Fibroblast of lung (primary cell): ENCODE results near the gene FOXP2. TPM values are rescaled to one million over a fixed set of nuclear protein-coding genes. Genes with fewer than 3 reads are reported as not detected.
A peak's percentile ranks its signal among the peaks of the same experiment; 100 is the strongest.

Experiments
- DNase-seq, 2 donors: peaks; one replicate each; pipeline versions ENCODE4 v3.0.0 to v3.0.0-alpha.2; 2010; ENCODE audit warnings: low read depth in 2 of 2
- H2AFZ ChIP-seq: 2 replicates; pipeline ENCODE4 v1.5.1; 2012; ENCODE audit warnings: low read length, control low read depth, inconsistent platforms
- H3K27ac ChIP-seq: 2 replicates; pipeline ENCODE4 v1.5.1; 2011; ENCODE audit warnings: low read length, control low read depth; ENCODE audit not compliant: insufficient read depth
- H3K27me3 ChIP-seq: 2 replicates; pipeline ENCODE4 v1.5.1; 2011; ENCODE audit warnings: mild to moderate bottlenecking, low read length; ENCODE audit not compliant: control insufficient read depth, insufficient read depth
- H3K36me3 ChIP-seq: 2 replicates; pipeline ENCODE4 v1.5.1; 2011; ENCODE audit warnings: low read length; ENCODE audit not compliant: control insufficient read depth, insufficient read depth
- H3K4me1 ChIP-seq: 2 replicates; pipeline ENCODE4 v1.5.1; 2011; ENCODE audit warnings: low read length; ENCODE audit not compliant: control insufficient read depth, insufficient read depth; ENCODE audit errors: extremely low read depth
- H3K4me2 ChIP-seq: 2 replicates; pipeline ENCODE4 v1.5.1; 2011; ENCODE audit warnings: low read length, control low read depth; ENCODE audit not compliant: insufficient read depth; ENCODE audit errors: extremely low read depth
- H3K4me3 ChIP-seq, 4 experiments: fragments of 200-600 bp in 1 of 4; sonication (generic) in 1 of 4; replicated peaks in 1 of 4; 2 replicates each; pipeline ENCODE4 v1.5.1; 2011 to 2016; ENCODE audit warnings: low read length in 4 of 4, low read depth in 3 of 4, mild to moderate bottlenecking in 3 of 4, control low read depth in 2 of 4, inconsistent platforms in 1 of 4, mixed read lengths in 1 of 4; ENCODE audit not compliant: insufficient read depth in 1 of 4; ENCODE audit errors: control extremely low read depth in 1 of 4
- H3K79me2 ChIP-seq: 2 replicates; pipeline ENCODE4 v1.5.1; 2012; ENCODE audit warnings: mild to moderate bottlenecking, low read length, inconsistent platforms; ENCODE audit not compliant: control insufficient read depth, insufficient read depth
- H3K9ac ChIP-seq: 2 replicates; pipeline ENCODE4 v1.5.1; 2011; ENCODE audit warnings: mild to moderate bottlenecking, low read length, control low read depth; ENCODE audit not compliant: insufficient read depth
- H3K9me3 ChIP-seq: 2 replicates; pipeline ENCODE4 v1.5.1; 2012; ENCODE audit warnings: low read depth, low read length; ENCODE audit not compliant: control insufficient read depth, insufficient read depth
- H4K20me1 ChIP-seq: 2 replicates; pipeline ENCODE4 v1.5.1; 2011; ENCODE audit warnings: low read length; ENCODE audit not compliant: control insufficient read depth, insufficient read depth; ENCODE audit errors: extremely low read depth
- CTCF ChIP-seq, 2 donors: IDR thresholded peaks in 1 of 2; conservative IDR thresholded peaks in 1 of 2; 1 replicate in 1 of 2; 2 replicates in 1 of 2; pipeline ENCODE4 v1.5.1; 2011 to 2012; ENCODE audit warnings: low read length in 2 of 2, control low read depth in 1 of 2, inconsistent platforms in 1 of 2, low read depth in 1 of 2, mild to moderate bottlenecking in 1 of 2
- EZH2 ChIP-seq: IDR thresholded peaks from 2 replicates; pipeline ENCODE4 v1.5.1; 2012; ENCODE audit warnings: low read length, control low read depth, mild to moderate bottlenecking; ENCODE audit errors: missing control alignments
- polyA plus RNA-seq, 2 donors: library from polyadenylated mRNA; depleted of rRNA in 1 of 2; stranded (reverse) in 1 of 2; unstranded in 1 of 2; fragments of >200 nt; gene quantifications; 2 replicates each; pipeline ENCODE4 v1.2.1, GENCODE V29; 2011 to 2012; ENCODE audit warnings: missing spikeins in 1 of 2
- total RNA-seq: library from RNA; depleted of rRNA; stranded (reverse); fragments of >200 nt; gene quantifications from 2 replicates; pipeline ENCODE4 v1.2.1, GENCODE V29; 2014

The FOXP2 gene
- total and polyA plus RNA-seq, 2 donors (not counting 1 experiment from before 2014, with no cell fraction given): 2.8 to 8.4 TPM

- Histone ChIP-seq H3K4me3 (no peak overlapping the region), H3K4me2 (no peak overlapping the region), H2AFZ (no peak overlapping the region), H3K27me3 (no peaks in the 10 kb centered on the region), H3K4me1 (no peaks in the 10 kb centered on the region), H3K27ac (no peak overlapping the region), H3K9me3 (no peaks in the 10 kb centered on the region), H4K20me1 (no peaks in the 10 kb centered on the region), H3K79me2 (no peaks in the 10 kb centered on the region), H3K36me3 (no peaks in the 10 kb centered on the region), H3K9ac (no peak overlapping the region)
- TF ChIP-seq EZH2 (no peak), CTCF (conservative IDR thresholded peaks at IDR 0.05 in 1 of 2, IDR thresholded peaks at IDR 0.05 in 1 of 2; ENCODE audit: low read depth in 1 of 2, low read length in 2 of 2) (no peak)
- no peak for DNase-seq
Measured at GRCh38 chr7:114644455-114644854, 229.8 kb downstream of the FOXP2 start.

DNA sequence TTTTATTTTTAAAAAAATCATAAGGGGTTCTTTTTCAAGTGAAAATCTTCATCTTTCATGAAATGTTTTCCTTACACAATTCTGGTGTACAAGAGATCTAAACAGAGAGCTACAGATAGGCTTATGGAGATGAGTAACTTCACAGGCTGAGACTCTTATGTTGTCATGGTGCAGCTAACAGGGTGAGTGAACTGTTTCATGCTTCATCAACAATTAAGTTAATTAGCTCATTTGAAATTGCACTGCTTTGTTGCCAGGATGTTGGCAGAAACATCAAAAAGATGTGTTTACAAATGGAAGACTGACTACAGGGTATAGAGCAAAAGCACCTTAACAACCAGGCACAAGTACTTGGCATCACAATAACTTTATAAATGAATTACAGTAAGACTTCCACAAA lies 230.8 kb downstream of the FOXP2 start:
- DNase-seq: no peak
- Histone ChIP-seq H4K20me1 (no peaks in the 10 kb centered on the region), H3K79me2 (no peaks in the 10 kb centered on the region), H3K9me3 (no peaks in the 10 kb centered on the region), H3K27ac (no peak overlapping the region), H3K4me1 (no peaks in the 10 kb centered on the region), H3K4me3 (no peak overlapping the region), H3K4me2 (no peak overlapping the region), H3K36me3 (no peaks in the 10 kb centered on the region), H3K9ac (no peak overlapping the region), H3K27me3 (no peaks in the 10 kb centered on the region), H2AFZ (no peak overlapping the region)
- TF ChIP-seq CTCF (conservative IDR thresholded peaks at IDR 0.05 in 1 of 2, IDR thresholded peaks at IDR 0.05 in 1 of 2; ENCODE audit: low read depth in 1 of 2, low read length in 2 of 2): no peak
- no peak for TF ChIP-seq EZH2

GRCh38 chr7:114647518-114647917 lies 232.9 kb downstream of the FOXP2 start:
- Histone ChIP-seq H3K9ac (no peak overlapping the region), H3K27me3 (no peaks in the 10 kb centered on the region), H3K4me3 (no peak overlapping the region), H4K20me1 (no peaks in the 10 kb centered on the region), H3K36me3 (no peaks in the 10 kb centered on the region), H3K27ac (no peak overlapping the region), H3K9me3 (no peaks in the 10 kb centered on the region), H3K4me2 (no peak overlapping the region), H3K4me1 (no peaks in the 10 kb centered on the region), H3K79me2 (no peaks in the 10 kb centered on the region), H2AFZ (no peak overlapping the region)
- DNase-seq: peak in 1 of 2 donors; percentile 4
- TF ChIP-seq EZH2 (no peak), CTCF (conservative IDR thresholded peaks at IDR 0.05 in 1 of 2, IDR thresholded peaks at IDR 0.05 in 1 of 2; ENCODE audit: low read depth in 1 of 2, low read length in 2 of 2) (no peak)
